DMS79 treated with DMSO at 0.1 percent for 48 hours (cell line): ENCODE results near the gene BTBD9.

Source experiments
- DNase-seq: peaks from one replicate; lab custom pipeline; 2025; lab: John Stamatoyannopoulos, UW

Gene BTBD9

GRCh38 chr6:38283734-38284362, 355.9 kb downstream of the BTBD9 start:
- DNase-seq, result no peak

DNA sequence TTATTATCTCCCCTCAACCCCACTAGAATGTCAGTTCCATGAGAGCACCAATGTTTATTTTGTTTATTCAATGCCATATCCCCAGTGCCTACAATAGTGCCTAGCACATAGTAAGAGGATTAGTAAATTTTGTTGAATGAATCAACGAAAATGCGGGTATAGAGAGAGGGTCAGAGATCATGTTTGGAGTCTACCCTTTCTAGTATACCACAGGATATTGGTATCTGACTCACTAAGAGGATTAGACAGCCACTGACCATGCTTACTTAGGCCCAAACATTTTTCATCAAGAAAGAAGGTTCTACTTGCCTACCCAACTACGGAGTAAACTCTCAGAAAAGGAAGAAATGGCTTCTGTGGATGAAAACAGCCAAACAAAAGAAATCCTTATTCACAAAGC, 356.8 kb downstream of the BTBD9 start:
- DNase-seq, result no peak

DNA sequence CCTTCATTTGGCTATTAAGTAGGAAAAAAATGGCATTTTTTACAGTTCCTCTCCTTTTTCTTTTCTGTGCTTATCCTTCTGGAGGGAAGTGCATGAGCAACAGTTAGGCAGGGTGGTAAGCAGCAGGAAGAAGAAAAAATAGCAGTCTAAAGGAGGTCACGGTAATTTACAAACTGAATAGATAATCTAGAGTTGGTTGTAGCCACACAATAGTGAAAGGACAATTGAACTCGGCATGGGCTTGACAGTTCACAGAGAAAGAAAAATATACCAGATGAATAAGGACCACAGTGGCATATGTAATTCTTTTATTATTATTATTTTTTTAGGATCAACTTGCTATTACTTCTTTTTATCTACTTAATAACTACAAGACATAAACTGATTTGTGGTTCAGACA, 358.6 kb downstream of the BTBD9 start:
- no peak for DNase-seq

DNA sequence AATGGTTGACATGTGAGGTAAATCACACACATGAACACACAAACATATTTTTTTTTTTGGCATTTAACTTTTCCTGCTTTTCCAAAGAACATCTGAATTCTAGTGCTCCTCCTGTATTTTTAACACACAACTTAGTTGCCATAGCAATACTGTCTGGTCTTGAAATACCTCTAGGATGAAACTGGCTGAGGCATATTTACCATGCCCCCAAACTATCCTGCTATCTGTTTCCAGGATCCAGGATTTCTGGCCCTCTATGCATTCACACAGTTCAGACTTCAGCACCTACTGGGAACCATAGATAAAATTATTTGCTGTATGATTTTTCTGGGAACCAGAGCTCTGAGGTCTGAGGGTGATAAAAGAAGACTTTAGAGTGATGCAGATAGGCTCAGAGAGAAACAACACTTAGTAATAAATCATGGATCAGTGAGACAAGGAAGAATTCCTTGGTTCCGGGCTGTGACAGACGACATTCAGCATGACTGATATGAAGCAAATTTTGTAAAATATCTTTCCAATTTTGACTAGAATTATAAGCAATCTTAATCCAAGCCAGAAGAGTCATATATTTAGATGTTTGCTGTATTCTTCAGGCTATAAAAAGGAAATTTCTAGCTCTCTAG, 359.7 kb downstream of the BTBD9 start:
- DNase-seq, result no peak

- DNase-seq, result no peak
Observed at GRCh38 chr6:38279423-38279822, 360.3 kb downstream of the BTBD9 start.

- no peak for DNase-seq
Observed at GRCh38 chr6:38273325-38273724, 366.4 kb downstream of the BTBD9 start.

DNA sequence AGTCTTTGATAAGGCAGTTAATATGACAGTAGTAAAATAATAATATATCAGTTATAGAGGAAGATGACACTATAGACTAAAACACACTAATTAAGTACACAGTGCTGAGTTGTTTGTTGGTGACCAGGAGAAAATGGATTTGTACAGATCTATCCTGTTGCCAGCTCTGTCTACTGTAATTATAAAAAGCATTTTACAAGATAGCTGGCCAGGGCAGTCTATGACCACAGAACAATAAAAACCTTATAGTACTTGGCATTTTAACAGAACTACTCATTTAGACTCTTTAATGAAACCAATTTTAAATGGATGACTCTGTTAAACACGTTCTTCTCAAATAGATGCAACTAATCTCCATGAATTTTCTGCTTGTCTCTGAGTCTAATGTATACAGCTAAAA, 367.5 kb downstream of the BTBD9 start:
- no peak for DNase-seq

DNA sequence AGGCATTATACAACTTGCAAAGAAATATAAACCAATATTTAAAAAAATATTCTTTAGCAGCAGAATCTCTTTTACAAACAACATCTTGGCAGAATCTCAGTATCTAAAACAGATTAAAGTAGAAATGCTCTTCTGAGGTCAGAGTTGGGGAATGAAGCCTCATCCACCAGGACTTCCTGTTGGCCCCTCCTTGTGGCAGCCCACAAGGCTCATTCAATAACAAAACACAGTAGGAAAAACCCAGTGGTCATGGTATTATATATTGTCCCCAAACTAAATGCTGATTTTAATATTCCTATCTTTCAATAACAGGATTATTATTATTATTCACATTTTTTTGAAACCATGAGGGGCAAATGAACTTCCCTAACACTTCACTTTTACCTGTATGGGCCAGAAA, 368.6 kb downstream of the BTBD9 start:
- no peak for DNase-seq

DNA sequence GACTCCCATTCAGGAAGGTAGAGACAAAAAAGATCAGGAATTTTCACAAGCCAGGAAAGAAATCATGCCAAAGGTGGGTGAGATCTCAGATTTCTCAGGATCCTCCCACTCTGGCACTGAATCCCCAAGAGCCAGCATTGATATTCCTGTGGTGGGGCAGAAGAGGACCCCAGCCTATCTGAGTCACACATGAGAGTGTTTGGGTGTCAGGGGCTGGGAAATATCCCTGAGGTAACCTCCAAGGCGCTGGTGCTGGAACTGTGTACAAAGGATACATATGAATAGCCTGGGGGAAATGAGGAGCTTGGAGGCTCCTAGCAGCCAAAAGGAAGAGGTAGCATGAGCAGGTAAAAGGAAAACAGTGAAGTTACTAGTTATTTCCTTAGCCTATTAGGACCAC, 369.4 kb downstream of the BTBD9 start:
- no peak for DNase-seq

DNA sequence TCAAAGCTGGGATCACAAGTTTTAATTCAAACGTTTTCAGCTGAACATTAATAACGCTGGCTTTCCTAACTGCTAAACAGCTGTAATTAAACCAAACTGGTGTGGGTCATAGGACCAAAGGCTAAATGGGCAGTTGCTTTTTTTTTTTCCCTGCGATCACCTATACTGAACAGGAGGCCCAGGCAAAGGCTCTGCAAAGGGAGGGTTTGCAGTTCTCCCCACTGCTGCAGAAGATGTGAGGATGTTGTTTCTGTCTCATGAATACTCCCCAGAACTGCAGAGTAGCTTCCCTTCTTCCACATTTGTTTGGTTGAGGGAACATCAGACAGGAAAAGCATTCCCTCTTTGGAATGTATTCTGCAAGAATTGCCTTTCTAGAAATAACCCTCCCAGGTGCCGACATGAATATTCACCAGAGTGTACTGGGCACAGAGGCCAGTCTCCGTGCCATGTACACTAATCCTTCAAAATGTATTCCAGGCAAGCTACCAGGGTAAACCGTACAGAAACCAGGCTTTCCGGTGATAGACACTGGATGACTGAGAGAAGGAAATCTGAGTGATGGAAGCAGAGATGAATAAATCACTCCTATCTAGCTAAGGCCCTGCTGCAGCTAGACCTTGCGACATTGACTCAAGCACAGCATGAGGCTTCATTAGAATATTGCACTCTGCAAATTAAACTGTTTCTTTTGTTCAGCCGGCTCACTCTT, 370.1 kb downstream of the BTBD9 start:
- DNase-seq, result no peak

- DNase-seq, result no peak
Observed at GRCh38 chr6:38268342-38268741, 371.4 kb downstream of the BTBD9 start.

- DNase-seq, result no peak
Observed at GRCh38 chr6:38266921-38267354, 372.8 kb downstream of the BTBD9 start.

- DNase-seq, result no peak
Observed at GRCh38 chr6:38264605-38265004, 375.1 kb downstream of the BTBD9 start.

DNA sequence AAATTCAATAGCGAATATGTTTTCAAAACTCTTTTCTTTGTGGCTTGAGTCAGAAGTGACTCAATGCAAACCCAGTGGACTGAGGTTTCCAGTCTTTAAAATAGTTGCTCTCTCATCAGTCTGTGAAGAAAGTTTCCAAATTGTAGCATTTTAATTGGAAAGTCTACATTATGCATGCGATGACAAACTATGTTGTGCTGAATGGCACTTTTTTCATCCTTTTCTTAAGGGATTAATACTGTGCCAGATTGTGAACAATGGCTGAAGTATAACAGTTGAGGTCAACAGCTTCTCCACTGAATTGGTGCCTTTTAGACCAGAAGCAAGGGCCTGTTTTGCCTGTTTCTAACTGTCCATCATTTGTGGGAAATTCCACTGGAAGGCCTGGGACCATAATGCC, 377.1 kb downstream of the BTBD9 start:
- no peak for DNase-seq

DNA sequence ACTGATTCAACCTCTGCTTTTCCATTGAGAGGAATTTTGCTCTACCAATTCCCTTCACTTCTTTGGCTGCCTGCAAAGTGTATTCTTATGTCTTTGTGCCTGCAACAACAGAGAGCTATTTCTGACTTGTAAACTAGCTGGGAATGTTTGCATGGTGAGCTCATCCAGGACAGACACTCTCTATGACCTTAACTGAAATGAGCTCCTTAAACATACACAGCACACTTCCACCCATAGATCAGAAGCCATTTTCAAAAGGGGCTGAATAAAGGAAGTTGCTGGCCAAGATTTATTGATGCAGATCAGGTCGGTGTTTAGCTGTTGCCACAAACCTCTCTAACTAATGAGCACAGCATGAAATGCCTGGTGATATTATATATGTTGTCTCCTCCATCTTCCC, 377.7 kb downstream of the BTBD9 start:
- no peak for DNase-seq

- DNase-seq, result no peak
Observed at GRCh38 chr6:38261626-38262025, 378.1 kb downstream of the BTBD9 start.

- no peak for DNase-seq
Observed at GRCh38 chr6:38259736-38260135, 380.0 kb downstream of the BTBD9 start.

DNA sequence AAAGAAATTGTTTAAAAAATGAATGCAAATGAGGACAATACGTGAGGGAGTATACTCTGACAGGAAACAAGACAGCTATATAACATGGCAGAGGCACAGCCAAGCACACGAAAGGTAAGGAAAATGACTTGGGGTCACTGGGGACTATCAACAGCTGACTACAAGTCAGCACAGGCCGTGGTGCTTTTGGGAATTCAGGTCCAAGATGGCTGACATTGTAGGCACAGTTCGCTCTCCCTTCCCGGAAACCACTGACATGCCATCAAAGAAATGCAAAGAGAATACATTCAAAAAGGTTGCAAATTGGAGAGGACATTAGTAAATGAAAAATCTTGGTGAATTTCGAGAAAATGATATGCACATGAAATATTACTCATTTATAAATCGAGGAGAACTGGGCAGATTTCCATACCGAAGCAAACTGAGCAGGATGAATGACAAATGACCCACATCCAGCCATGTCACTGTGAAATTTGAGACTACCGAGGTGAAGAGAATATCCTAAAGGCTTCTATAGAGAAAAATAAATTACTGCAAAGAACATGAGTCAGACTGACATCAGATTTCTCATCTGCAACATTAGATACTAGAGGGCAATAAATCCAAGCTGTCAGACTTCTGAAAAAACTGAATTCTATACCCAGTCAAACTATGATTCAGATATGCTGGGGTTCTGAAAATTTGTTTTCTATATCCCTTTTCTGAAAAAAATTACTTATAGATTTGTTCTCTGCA, 391.1 kb downstream of the BTBD9 start:
- DNase-seq, result no peak

DNA sequence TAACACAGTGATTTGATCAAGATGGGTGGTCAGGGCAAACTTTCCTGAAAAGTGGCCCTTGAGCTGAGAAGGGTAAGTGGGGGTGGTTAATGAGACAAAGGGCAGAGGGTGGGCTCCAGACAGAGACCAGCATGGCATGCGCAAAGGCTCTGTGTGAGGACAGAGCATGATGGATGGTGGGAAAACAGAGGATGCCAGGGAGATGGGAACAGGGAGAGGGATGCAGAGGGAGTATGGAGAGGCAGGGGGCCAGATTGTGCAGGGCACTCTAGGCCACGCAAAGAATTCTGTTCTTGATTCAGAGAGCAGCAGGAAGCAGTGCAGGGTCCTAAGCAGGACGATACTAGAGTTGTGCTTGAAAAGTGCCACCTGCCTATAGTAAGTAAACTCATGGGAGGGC, 394.4 kb downstream of the BTBD9 start:
- DNase-seq, result no peak

- DNase-seq, result no peak
Observed at GRCh38 chr6:38244869-38245268, 394.9 kb downstream of the BTBD9 start.

DNA sequence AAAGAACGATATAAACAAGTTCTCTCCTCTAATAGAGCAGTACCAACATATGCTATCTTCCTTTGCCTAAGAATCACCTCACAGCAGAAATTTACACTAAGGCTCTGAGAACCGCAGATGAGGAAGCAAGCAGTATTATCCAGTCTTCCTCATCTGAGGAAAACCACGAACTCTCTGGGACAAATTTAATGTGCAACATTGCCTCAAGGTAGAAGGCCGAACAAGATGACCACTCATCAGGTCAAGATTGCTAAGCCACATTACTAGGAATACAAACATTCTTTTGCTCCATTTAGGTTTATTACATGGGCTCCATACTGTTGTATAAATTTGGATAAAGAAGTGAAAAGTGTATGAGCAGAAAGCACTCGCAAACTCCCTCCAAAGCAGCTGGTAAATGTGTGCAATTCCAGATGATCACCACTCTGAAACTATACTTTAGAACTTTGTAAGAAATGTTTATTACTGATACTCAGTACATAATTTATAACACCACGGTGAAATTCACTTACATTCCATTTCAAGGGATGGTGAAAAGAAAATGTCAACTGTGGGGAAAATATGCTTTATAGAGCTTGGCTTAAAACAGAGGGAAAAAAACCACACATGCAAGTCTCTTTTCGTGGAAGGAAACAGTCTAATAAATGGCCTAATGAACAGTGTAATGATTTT, 398.4 kb downstream of the BTBD9 start:
- no peak for DNase-seq

- no peak for DNase-seq
Observed at GRCh38 chr6:38239719-38240451, 399.8 kb downstream of the BTBD9 start.
